Activated CD8-positive, alpha-beta T cell treated with anti-CD3 and anti-CD28 coated beads, Interleukin-2, amount 10 ng/mL, durations not matched to agents 7 days and 5 days (primary cell): Measurements from ENCODE around the gene CSMD2. TPM values are rescaled to one million over a fixed set of nuclear protein-coding genes. Genes with fewer than 3 reads are reported as not detected.

ENCODE experiments used
- ATAC-seq: fragments of 150-1000 bp; cut with Tn5 transposase; one replicate; pipeline ENCODE4 v1.10.0; 2021; ENCODE audit warnings: moderate library complexity
- CTCF ChIA-PET: fragments of 350-600 bp; sonication (Branson Sonifier 250); formaldehyde crosslinking; loops from one replicate; lab custom pipeline; 2021; ENCODE audit warnings: antibody characterized with exemption; lab: Charles Lee
- POLR2A ChIA-PET: fragments of 350-600 bp; sonication (Branson Sonifier 250); formaldehyde crosslinking; loops from one replicate; lab custom pipeline; 2021; ENCODE audit warnings: antibody characterized with exemption; lab: Charles Lee
- DNase-seq: peaks from one replicate; pipeline ENCODE4 v3.0.0-alpha.2; 2020
- H3K27ac Mint-ChIP-seq: one replicate; pipeline ENCODE4 v1.8.0; 2021; ENCODE audit warnings: mild to moderate bottlenecking, mixed read lengths
- H3K27me3 Mint-ChIP-seq: one replicate; pipeline ENCODE4 v1.8.0; 2021; ENCODE audit warnings: low read depth, mixed read lengths
- H3K36me3 Mint-ChIP-seq: one replicate; pipeline ENCODE4 v1.8.0; 2021; ENCODE audit warnings: low read depth, mixed read lengths
- H3K4me1 Mint-ChIP-seq: one replicate; pipeline ENCODE4 v1.8.0; 2021; ENCODE audit warnings: low read depth, mixed read lengths
- H3K4me3 Mint-ChIP-seq: one replicate; pipeline ENCODE4 v1.8.0; 2021; ENCODE audit warnings: mild to moderate bottlenecking, mixed read lengths
- H3K9me3 Mint-ChIP-seq: one replicate; pipeline ENCODE4 v1.8.0; 2022; ENCODE audit warnings: mixed read lengths; ENCODE audit not compliant: insufficient read depth
- total RNA-seq, 2 experiments: library from RNA; stranded (reverse); gene quantifications; one replicate each; pipeline ENCODE4 v1.2.3, GENCODE V29; 2021

The CSMD2 gene
- total RNA-seq, 2 experiments from 2014 or later, result not detected

DNA sequence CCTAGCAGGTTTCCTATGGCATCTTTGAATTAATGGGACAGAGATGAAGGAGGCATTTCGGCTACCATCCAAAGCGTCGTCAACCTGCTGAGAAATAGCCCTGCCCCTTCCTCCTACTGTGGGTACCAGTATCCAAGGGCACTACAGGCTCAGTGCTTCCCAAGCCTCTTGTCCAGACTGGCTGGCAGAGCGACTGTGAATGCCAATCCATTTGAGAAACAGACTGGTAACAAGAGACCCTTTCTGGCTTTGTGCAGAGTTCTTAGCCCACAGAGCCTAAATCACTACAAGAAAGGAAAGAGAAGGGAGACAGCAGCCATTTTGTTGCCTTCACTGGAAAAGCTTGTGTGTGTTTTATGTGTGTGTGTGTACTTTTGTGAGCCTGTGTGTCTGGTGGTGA is 185.7 kb downstream of the CSMD2 start:
- POLR2A ChIA-PET, result no interaction called here
- Mint-ChIP-seq H3K4me3 (no peak overlapping the region), H3K27ac (no peak overlapping the region), H3K4me1 (no peaks in the 10 kb centered on the region), H3K36me3 (no peaks in the 10 kb centered on the region), H3K9me3 (no peaks in the 10 kb centered on the region), H3K27me3 (peaks cover 3% of the 10 kb centered on the region)
- CTCF ChIA-PET, result no interaction called here
- ATAC-seq, result no peak
- no peak for DNase-seq

DNA sequence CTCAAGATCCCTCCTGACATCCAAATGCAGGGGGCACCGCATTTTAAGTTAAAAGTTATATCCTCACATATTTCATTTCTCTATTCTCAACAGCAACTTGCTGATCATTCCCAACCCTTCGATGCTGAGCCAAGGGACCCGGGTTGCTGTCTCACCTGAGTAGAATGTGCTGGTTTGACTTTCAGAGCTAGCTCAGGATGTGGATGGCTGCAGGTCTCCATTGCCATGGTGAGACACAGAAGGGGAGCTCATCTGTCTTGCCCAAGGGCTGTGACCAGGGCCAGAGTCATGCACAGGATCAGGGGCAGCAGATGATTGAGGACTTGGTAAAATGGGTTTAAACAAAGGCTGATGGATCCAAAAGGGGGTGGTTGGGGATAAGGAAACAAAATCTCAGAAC is 189.1 kb downstream of the CSMD2 start:
- ChIA-PET CTCF (no interaction called here), POLR2A (no interaction called here)
- H3K27ac Mint-ChIP-seq, result no peak overlapping the region
- ATAC-seq (no peak), DNase-seq (no peak)
- H3K4me1 Mint-ChIP-seq, result no peaks in the 10 kb centered on the region
- no peaks in the 10 kb centered on the region for H3K36me3 Mint-ChIP-seq
- no peak overlapping the region for H3K4me3 Mint-ChIP-seq
- peaks cover 3% of the 10 kb centered on the region for H3K27me3 Mint-ChIP-seq
- H3K9me3 Mint-ChIP-seq, result no peaks in the 10 kb centered on the region

DNA sequence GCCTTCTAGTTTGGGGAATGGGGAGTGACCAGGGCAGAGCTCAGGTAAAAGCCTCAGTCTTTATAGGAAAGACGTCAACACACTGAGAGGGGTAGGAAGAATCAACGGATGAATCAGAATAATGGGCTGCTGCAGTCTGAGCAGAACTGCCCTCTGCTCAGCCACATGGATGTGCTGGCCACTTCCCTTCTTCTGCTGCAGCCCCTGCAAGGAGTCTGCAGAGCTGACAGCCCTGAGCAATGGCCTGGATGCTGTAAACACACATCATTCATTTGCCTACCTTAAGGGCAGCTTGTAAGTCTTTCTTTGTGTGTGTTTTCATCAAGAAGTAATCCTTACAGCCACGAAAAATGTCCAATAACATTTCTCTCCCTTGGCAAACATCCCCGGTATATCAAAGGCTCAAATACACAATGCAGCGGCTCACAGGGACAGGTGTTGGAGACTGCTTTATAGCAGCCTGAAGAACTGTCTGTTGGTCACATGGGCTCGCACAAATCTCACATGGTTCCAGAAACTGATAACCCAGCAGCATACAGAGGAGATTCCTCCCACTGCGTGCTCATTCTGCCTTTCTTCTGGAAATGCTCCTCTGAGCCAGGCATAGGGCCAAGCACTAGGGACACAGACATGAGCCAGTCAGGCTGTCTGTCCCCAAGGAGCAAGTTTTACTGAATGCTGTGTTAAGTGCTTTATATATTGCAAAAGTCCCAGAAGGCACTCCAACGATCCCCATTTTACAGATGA is 191.1 kb downstream of the CSMD2 start:
- H3K36me3 Mint-ChIP-seq, result no peaks in the 10 kb centered on the region
- POLR2A ChIA-PET, result no interaction called here
- CTCF ChIA-PET, result no interaction called here

DNA sequence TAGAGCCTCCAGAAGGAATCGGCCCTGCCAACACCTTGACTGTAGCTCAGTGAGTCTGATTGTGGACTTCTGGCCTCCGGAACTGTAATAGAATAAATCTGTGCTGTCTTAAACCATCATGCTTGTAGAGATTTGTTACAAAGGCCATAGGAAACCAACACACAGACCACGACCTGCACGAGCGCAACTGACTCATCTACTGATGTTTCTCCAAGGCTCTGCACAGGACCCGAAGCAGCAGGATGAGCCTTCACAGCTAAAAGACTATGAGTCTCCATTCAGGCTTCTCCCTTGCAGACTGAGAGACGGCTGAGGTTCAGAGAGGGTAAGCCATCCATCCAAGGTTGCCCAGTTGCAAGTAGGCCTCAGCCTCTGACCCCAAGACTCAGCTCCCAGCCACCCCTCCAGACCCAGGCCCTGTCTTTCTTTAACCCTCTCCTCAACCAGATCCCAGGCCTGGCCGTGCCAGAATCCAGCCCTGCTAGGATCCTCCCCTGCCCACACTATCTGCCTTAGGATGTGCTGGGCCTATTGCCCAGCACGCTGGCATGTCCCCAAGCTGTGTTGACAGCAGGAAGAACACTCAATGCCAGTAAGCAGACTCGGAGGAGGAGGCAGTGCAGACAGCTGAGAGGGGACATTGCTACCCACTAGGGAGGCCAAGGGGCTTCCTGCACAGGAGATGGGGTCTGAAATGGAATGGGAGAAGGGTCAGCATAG is 192.2 kb downstream of the CSMD2 start:
- Mint-ChIP-seq H3K9me3 (no peaks in the 10 kb centered on the region), H3K4me3 (no peak overlapping the region), H3K27ac (no peak overlapping the region), H3K27me3 (peaks cover 3% of the 10 kb centered on the region), H3K36me3 (no peaks in the 10 kb centered on the region), H3K4me1 (no peaks in the 10 kb centered on the region)
- DNase-seq (no peak), ATAC-seq (no peak)
- CTCF ChIA-PET, result no interaction called here
- POLR2A ChIA-PET, result no interaction called here

More for the DNA sequence above, 191.1 kb downstream of the CSMD2 start:
- ATAC-seq (no peak), DNase-seq (no peak)
- Mint-ChIP-seq H3K4me1 (no peaks in the 10 kb centered on the region), H3K9me3 (no peaks in the 10 kb centered on the region), H3K4me3 (no peak overlapping the region), H3K27ac (no peak overlapping the region), H3K27me3 (peaks cover 3% of the 10 kb centered on the region)

DNA sequence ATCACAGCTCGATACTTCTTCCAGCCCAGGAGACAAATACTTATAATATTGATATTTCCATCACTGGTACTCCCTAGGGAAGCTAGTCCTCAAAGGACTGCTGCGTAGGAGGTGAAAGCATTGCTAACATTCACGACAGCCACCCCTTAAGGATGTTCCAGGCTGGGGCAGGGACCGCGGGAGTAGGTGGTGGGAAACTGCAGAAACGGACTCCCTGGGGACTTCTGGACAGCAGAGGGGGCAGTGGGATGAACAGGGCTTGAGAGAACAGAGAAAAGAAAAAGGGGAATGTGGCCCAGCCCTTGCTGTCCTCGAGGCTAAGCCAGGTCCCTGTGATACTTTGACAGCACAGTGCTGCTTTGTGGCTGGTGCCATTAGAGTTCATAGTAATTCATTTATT is 193.1 kb downstream of the CSMD2 start:
- Mint-ChIP-seq H3K4me3 (no peak overlapping the region), H3K36me3 (no peaks in the 10 kb centered on the region), H3K27me3 (peaks cover 3% of the 10 kb centered on the region), H3K4me1 (no peaks in the 10 kb centered on the region), H3K9me3 (no peaks in the 10 kb centered on the region), H3K27ac (no peak overlapping the region)
- CTCF ChIA-PET, result no interaction called here
- no peak for DNase-seq
- POLR2A ChIA-PET, result no interaction called here
- ATAC-seq, result no peak

DNA sequence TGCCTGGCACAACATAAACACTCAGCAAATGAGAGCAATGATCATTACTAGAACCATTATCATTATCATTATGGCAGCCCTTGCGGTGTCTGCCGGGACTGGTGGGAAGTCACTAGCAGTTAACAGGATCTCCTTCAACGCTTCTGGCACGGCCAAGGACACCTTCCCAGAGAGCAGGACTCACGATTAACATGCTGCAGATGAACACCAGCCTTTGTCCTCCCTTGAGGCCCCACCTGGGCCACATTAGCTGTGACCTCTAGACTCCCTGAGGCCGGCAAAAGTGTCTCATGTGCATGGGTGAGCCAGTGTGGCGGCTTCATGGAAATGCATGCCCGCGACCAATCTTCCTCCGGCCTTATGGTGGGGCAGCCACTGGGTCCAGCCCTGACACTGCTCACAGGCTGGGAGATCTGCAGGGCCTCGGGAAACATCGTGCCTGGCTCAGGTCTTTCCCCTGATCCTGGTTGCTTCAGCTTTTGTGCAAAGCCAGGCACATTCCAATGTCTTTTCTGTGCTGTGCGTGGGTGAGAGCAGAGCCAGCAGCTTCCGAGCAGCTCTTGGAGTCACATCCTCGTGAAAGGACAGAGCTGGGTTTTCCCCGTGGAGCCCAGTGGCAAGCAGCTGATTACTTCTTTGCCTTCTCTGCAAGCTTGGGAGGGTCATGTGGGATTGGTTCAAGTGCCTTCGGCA is 193.9 kb downstream of the CSMD2 start:
- DNase-seq, result no peak
- CTCF ChIA-PET, result no interaction called here
- no peak for ATAC-seq
- Mint-ChIP-seq H3K27ac (no peak overlapping the region), H3K4me3 (no peak overlapping the region), H3K27me3 (no peaks in the 10 kb centered on the region), H3K36me3 (no peaks in the 10 kb centered on the region), H3K4me1 (no peaks in the 10 kb centered on the region), H3K9me3 (no peaks in the 10 kb centered on the region)
- POLR2A ChIA-PET, result no interaction called here

DNA sequence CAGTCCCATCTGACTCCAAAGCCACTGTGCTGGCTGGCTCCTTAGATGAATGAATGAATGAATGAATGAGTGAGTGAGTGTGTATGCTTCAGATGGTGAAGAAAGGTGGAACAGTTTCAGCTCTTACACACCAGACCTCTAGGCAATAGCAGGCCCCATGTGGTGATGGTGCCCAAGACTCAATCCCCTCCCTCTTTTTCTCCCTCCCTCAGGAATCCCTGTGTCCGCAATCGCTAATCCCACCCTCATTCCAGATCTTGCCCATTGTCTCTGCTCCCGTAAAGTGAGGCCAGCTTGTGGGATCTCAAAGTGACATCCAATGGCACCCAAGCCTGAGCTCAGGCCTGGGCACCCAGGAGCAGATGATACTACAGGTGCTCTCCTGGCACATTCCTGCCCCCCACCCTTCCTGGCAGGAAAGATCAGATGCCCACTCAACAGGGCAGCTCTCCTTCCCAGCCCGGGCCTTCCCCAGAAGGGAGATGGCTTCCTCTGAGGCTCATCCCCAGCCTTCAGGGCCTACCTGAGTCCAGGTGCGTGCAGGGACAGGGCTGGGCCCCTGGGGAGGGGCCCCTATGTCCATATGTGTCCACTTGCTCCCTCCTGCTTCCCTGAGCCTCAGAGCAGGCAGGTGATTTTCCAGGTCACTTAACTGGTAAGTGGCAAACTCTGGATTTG is 194.7 kb downstream of the CSMD2 start:
- Mint-ChIP-seq H3K9me3 (no peaks in the 10 kb centered on the region), H3K4me3 (no peak overlapping the region), H3K27ac (no peak overlapping the region), H3K27me3 (no peaks in the 10 kb centered on the region), H3K36me3 (no peaks in the 10 kb centered on the region), H3K4me1 (no peaks in the 10 kb centered on the region)
- no peak for DNase-seq
- ATAC-seq, result no peak
- CTCF ChIA-PET, result no interaction called here
- POLR2A ChIA-PET, result no interaction called here

DNA sequence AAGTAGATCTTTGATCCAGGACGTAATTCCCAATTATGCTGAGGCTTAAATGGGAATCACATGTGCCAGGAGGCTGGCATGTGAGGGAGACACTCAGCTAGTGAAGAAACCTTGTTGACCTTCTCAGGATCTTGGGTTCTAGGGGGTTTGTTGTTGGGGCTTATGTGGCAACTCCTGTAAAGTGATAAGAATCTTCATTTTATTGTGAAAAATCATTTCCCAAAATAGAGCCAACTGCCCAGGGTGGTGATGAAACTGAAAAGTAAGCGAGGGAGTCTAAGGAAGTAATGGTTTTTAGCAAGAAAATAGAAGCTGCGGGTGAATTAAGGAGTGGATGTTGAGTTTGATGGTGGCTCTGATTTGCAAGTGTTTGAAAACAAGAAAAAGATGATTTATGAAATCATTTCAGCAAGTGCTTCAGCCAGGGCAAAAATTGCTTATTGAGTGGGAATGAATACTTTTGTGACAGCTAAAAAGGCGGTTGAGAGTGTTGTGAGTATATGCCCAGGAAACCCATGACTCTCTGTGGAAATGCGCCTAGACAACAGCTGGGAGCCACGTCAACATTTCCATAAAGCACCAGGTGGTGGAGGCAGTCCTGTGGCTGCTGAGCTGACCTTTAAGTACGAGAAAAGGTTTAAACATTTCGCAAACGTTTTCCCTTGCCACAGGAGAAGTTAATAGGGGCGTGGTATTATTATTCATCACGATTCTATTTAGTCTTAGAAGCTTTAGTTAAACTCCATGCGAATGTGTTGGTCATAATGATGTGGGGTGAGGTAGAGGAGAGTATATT is 198.5 kb downstream of the CSMD2 start:
- DNase-seq, result no peak
- no peaks in the 10 kb centered on the region for H3K4me1 Mint-ChIP-seq
- no peak for ATAC-seq
- H3K4me3 Mint-ChIP-seq, result no peak overlapping the region
- H3K9me3 Mint-ChIP-seq, result no peaks in the 10 kb centered on the region
- no peaks in the 10 kb centered on the region for H3K27me3 Mint-ChIP-seq
- H3K27ac Mint-ChIP-seq, result no peak overlapping the region
- H3K36me3 Mint-ChIP-seq, result no peaks in the 10 kb centered on the region
- ChIA-PET CTCF (no interaction called here), POLR2A (no interaction called here)

DNA sequence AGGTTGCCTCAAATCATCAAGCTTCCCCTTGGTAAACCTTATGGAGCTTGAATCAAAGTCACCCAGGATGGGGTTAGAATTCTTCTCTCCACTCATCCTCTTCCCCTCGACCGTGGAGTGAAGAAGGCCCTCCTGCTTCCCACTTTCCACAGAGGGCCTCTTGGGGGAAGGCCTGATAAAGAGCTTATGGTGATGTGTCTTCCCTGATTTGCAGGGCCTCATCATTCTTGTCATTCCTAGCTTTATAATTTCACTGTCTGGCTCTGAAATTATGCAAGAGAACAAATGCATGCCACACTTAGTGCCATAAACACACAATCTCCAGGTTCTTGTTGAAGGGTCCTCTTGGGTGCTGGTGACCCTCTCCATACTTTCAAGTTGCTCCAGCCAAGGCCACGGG is 199.9 kb downstream of the CSMD2 start:
- H3K27ac Mint-ChIP-seq, result no peak overlapping the region

DNA sequence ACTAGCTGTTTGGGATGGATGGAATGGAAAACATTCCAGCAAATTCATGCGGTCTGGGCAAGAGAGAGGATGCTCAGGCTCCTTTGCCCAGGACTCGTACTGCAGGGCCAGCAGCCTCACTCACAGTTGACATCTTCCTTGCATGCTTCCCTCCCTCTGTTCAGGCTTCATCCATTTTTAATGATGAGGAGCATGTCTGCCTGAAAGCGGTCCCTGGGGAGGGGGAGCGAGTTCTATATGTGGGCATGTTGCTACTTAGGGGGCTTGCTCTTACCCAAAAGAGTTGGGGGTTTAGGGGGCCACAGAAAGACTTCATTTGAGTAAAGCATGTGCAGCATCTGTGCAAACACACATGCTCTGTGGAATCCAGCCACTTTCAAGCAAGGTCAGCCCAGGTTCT is 203.0 kb downstream of the CSMD2 start:
- Mint-ChIP-seq H3K9me3 (no peaks in the 10 kb centered on the region), H3K4me1 (no peaks in the 10 kb centered on the region), H3K27ac (no peak overlapping the region), H3K36me3 (no peaks in the 10 kb centered on the region), H3K4me3 (no peak overlapping the region), H3K27me3 (no peaks in the 10 kb centered on the region)
- DNase-seq (no peak), ATAC-seq (no peak)
- POLR2A ChIA-PET, result no interaction called here
- CTCF ChIA-PET, result no interaction called here

More for the DNA sequence above, 199.9 kb downstream of the CSMD2 start:
- Mint-ChIP-seq H3K27me3 (no peaks in the 10 kb centered on the region), H3K4me3 (no peak overlapping the region), H3K9me3 (no peaks in the 10 kb centered on the region), H3K36me3 (no peaks in the 10 kb centered on the region), H3K4me1 (no peaks in the 10 kb centered on the region)
- no peak for DNase-seq
- POLR2A ChIA-PET, result no interaction called here
- CTCF ChIA-PET, result no interaction called here
- ATAC-seq, result no peak

DNA sequence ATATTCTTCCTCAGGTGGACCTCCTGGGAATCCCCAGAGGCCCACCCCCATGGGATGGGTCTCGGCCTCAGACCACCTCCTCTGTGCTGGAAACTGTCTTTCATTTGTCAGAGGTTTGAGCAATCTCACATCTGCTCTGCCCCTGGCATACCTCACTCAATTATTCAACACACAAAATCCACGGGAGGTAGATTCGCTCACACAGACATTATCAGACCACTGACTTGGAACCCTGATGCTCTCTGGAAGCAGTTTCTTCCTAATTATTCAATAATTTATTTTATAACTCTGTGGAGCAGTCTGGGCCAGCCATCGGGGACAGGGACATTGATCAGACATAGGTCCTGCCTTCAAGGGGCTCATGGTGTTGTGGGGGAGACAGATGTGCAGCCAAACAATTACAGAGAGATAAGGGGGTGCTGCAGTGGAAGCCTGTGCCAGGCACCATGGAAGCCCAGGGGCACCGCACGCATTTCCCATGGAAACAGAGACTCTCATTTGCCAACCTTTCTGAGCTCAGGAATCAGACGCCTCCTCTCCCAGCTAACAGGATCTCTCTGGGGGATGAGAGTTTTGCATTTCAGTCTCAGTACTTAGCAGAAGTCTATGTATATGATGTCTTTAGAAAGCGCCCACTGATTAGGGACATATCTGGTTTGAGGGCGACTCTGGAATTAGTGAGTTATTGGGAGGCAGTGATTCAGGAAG is 204.7 kb downstream of the CSMD2 start:
- ATAC-seq, result no peak
- H3K27me3 Mint-ChIP-seq, result no peaks in the 10 kb centered on the region
- H3K9me3 Mint-ChIP-seq, result no peaks in the 10 kb centered on the region
- H3K4me3 Mint-ChIP-seq, result no peak overlapping the region
- H3K27ac Mint-ChIP-seq, result no peak overlapping the region
- POLR2A ChIA-PET, result no interaction called here
- CTCF ChIA-PET, result no interaction called here
- H3K36me3 Mint-ChIP-seq, result no peaks in the 10 kb centered on the region
- no peak for DNase-seq
- H3K4me1 Mint-ChIP-seq, result no peaks in the 10 kb centered on the region
